Retina (tissue), 1 donor: ENCODE results near the gene HDAC4.
A peak's percentile ranks its signal among the peaks of the same experiment; 100 is the strongest.
"Not testable (repeated sequence)": the region's sequence is repeated elsewhere in the genome, so short reads cannot be mapped to it uniquely, and the experiment has no call there.

Experiments used
- DNase-seq: peaks from one replicate; pipeline ENCODE4 v3.0.0-alpha.2; 2016

Gene HDAC4

GRCh38 chr2:239292531-239292930, 108.3 kb downstream of the HDAC4 start:
- DNase-seq, result no peak

GRCh38 chr2:239291475-239292350, 109.1 kb downstream of the HDAC4 start:
- peak; percentile 85 for DNase-seq

- DNase-seq, result peak; percentile 67
Observed at GRCh38 chr2:239290618-239291474, 110.0 kb downstream of the HDAC4 start.

- DNase-seq, result no peak
Observed at GRCh38 chr2:239289545-239289944, 111.3 kb downstream of the HDAC4 start.

- DNase-seq, result no peak
Observed at GRCh38 chr2:239288951-239289511, 111.8 kb downstream of the HDAC4 start.

GRCh38 chr2:239288237-239288636, 112.6 kb downstream of the HDAC4 start:
- no peak for DNase-seq

- DNase-seq, result no peak
Observed at GRCh38 chr2:239287461-239287860, 113.4 kb downstream of the HDAC4 start.

- DNase-seq, result no peak
Observed at GRCh38 chr2:239286901-239287300, 113.9 kb downstream of the HDAC4 start.

- DNase-seq, result no peak
Observed at GRCh38 chr2:239285932-239286230, 114.9 kb downstream of the HDAC4 start.

GRCh38 chr2:239285071-239285931, 115.5 kb downstream of the HDAC4 start:
- no peak for DNase-seq

GRCh38 chr2:239283961-239284795, 116.6 kb downstream of the HDAC4 start:
- DNase-seq, result no peak

GRCh38 chr2:239283288-239283945, 117.4 kb downstream of the HDAC4 start:
- DNase-seq, result no peak

- no peak for DNase-seq
Observed at GRCh38 chr2:239282448-239283287, 118.2 kb downstream of the HDAC4 start.

GRCh38 chr2:239280296-239281017, 120.4 kb downstream of the HDAC4 start:
- DNase-seq, result not testable (repeated sequence)

GRCh38 chr2:239279508-239280295, 121.1 kb downstream of the HDAC4 start:
- no peak for DNase-seq

- no peak for DNase-seq
Observed at GRCh38 chr2:239278941-239279365, 121.9 kb downstream of the HDAC4 start.

- DNase-seq, result no peak
Observed at GRCh38 chr2:239278361-239278760, 122.5 kb downstream of the HDAC4 start.

- DNase-seq, result no peak
Observed at GRCh38 chr2:239277401-239278085, 123.3 kb downstream of the HDAC4 start.
